NCI-H748 (cell line): ENCODE data around the gene IVNS1ABP.
"Not testable (repeated sequence)": the region's sequence is repeated elsewhere in the genome, so short reads cannot be mapped to it uniquely, and the experiment has no call there.

ENCODE experiments used
- DNase-seq: peaks from one replicate; lab custom pipeline; 2025; ENCODE audit not compliant: unreplicated experiment; lab: John Stamatoyannopoulos, UW

The IVNS1ABP gene

GRCh38 chr1:185257950-185258208 lies 59.2 kb downstream of the IVNS1ABP start:
- DNase-seq, result no peak

DNA sequence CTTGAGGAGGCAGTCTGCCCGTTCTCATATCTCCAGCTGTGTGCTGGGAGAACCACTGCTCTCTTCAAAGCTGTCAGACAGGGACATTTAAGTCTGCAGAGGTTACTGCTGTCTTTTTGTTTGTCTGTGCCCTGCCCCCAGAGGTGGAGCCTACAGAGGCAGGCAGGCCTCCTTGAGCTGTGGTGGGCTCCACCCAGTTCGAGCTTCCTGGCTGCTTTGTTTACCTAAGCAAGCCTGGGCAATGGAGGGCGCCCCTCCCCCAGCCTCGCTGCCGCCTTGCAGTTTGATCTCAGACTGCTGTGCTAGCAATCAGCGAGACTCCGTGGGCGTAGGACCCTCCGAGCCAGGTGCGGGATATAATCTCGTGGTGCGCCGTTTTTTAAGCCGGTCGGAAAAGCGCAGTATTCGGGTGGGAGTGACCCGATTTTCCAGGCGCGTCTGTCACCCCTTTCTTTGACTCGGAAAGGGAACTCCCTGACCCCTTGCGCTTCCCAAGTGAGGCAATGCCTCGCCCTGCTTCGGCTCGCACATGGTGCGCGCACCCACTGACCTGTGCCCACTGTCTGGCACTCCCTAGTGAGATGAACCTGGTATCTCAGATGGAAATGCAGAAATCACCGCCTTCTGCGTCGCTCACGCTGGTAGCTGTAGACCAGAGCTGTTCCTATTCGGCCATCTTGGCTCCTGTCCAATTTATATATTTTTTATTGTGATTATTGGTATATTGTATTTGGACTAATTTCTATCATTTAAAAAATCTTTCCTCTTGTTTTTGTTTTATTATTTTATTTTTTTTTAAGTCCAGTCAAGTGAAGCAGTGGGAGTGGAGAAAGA lies 59.7 kb downstream of the IVNS1ABP start:
- peak; percentile 19 for DNase-seq

- DNase-seq, result not testable (repeated sequence)
These were observed 61.4 kb downstream of the IVNS1ABP start for GRCh38 chr1:185255595-185255994.

GRCh38 chr1:185252404-185252803 lies 64.6 kb downstream of the IVNS1ABP start:
- DNase-seq, result not testable (repeated sequence)

DNA sequence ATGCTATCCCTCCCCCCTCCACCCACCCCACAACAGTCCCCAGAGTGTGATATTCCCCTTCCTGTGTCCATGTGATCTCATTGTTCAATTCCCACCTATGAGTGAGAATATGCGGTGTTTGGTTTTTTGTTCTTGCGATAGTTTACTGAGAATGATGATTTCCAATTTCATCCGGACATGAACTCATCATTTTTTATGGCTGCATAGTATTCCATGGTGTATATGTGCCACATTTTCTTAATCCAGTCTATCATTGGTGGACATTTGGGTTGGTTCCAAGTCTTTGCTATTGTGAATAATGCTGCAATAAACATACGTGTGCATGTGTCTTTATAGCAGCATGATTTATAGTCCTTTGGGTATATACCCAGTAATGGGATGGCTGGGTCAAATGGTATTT lies 65.1 kb downstream of the IVNS1ABP start:
- not testable (repeated sequence) for DNase-seq

GRCh38 chr1:185250063-185250462 lies 67.0 kb downstream of the IVNS1ABP start:
- no peak for DNase-seq

- no peak for DNase-seq
These were observed 67.5 kb downstream of the IVNS1ABP start for GRCh38 chr1:185249563-185249962.
